IMR-90 (cell line): ENCODE data around the gene EMID1. TPM values are rescaled to one million over a fixed set of nuclear protein-coding genes. Genes with fewer than 3 reads are reported as not detected.

Source experiments
- ATAC-seq: fragments of 200-7000 bp; cut with Tn5 transposase; 2 replicates; pipeline ENCODE4 v1.9.1; 2020; ENCODE audit warnings: low read depth, mild to moderate bottlenecking, moderate library complexity
- BruUV-seq: library from RNA; stranded (reverse); fragments of 400-500 nt; replicated peaks from 2 replicates; lab custom pipeline; 2021; lab: Mats Ljungman, UMichigan
- CTCF ChIA-PET: fragments of 300-600 bp; formaldehyde crosslinking; extraction: SDS; loops from one replicate; lab custom pipeline; 2021; ENCODE audit warnings: antibody characterized with exemption; lab: Yijun Ruan, JAX
- POLR2A ChIA-PET: fragments of 300-600 bp; sonication (Branson Sonifier 250); formaldehyde crosslinking; loops from one replicate; lab custom pipeline; 2022; ENCODE audit warnings: antibody characterized with exemption; ENCODE audit not compliant: unreplicated experiment; lab: Charles Lee
- DNase-seq: peaks from one replicate; pipeline ENCODE4 v3.0.0; 2013
- H2AFZ ChIP-seq: replicated peaks from 2 replicates; pipeline ENCODE3; 2013; ENCODE audit warnings: low read length, mild to moderate bottlenecking; ENCODE audit not compliant: poor library complexity
- H2AK5ac ChIP-seq: 2 replicates; pipeline ENCODE4 v1.6.1; 2013; ENCODE audit warnings: low read depth, low read length, inconsistent platforms
- H2AK9ac ChIP-seq: replicated peaks from 2 replicates; pipeline ENCODE3; 2013; ENCODE audit warnings: mild to moderate bottlenecking, low read depth, low read length, moderate library complexity; ENCODE audit not compliant: poor library complexity
- H2BK120ac ChIP-seq: 2 replicates; pipeline ENCODE4 v1.6.1; 2013; ENCODE audit warnings: low read depth, low read length, inconsistent platforms
- H2BK15ac ChIP-seq: 3 replicates; pipeline ENCODE4 v1.6.1; 2013; ENCODE audit warnings: low read depth, low read length, inconsistent platforms
- H2BK20ac ChIP-seq: 2 replicates; pipeline ENCODE4 v1.6.1; 2013; ENCODE audit warnings: low read depth, mild to moderate bottlenecking, inconsistent platforms, low read length, moderate library complexity
- H2BK5ac ChIP-seq: 2 replicates; pipeline ENCODE4 v1.6.1; 2013; ENCODE audit warnings: mild to moderate bottlenecking, low read depth, low read length, inconsistent platforms; ENCODE audit not compliant: poor library complexity, severe bottlenecking
- H3K14ac ChIP-seq: replicated peaks from 2 replicates; pipeline ENCODE4 v1.6.1; 2013; ENCODE audit warnings: low read depth, low read length, inconsistent platforms
- H3K18ac ChIP-seq: 2 replicates; pipeline ENCODE4 v1.6.1; 2013; ENCODE audit warnings: low read depth, low read length, control low read depth
- H3K23ac ChIP-seq: 2 replicates; pipeline ENCODE4 v1.6.1; 2013; ENCODE audit warnings: low read depth, low read length, inconsistent platforms
- H3K27ac ChIP-seq: 2 replicates; pipeline ENCODE4 v1.5.1; 2013; ENCODE audit warnings: mild to moderate bottlenecking, control low read depth, low read length; ENCODE audit not compliant: insufficient read depth
- H3K27me3 ChIP-seq: 2 replicates; pipeline ENCODE4 v1.6.1; 2013; ENCODE audit warnings: low read length; ENCODE audit not compliant: control insufficient read depth, insufficient read depth
- H3K36me3 ChIP-seq: 2 replicates; pipeline ENCODE4 v1.6.1; 2013; ENCODE audit warnings: low read length, mixed read lengths; ENCODE audit not compliant: control insufficient read depth, insufficient read depth
- H3K4ac ChIP-seq: 2 replicates; pipeline ENCODE4 v1.6.1; 2013; ENCODE audit warnings: low read depth, low read length, inconsistent platforms
- H3K4me1 ChIP-seq: 2 replicates; pipeline ENCODE4 v1.6.1; 2013; ENCODE audit warnings: low read length, mixed read lengths; ENCODE audit not compliant: control insufficient read depth, insufficient read depth
- H3K4me2 ChIP-seq: 2 replicates; pipeline ENCODE4 v1.6.1; 2013; ENCODE audit warnings: low read depth, mild to moderate bottlenecking, control low read depth, low read length, moderate library complexity
- H3K4me3 ChIP-seq: 2 replicates; pipeline ENCODE4 v1.5.1; 2013; ENCODE audit warnings: low read depth, mild to moderate bottlenecking, control low read depth, low read length, moderate library complexity; ENCODE audit not compliant: insufficient read depth
- H3K56ac ChIP-seq: 2 replicates; pipeline ENCODE4 v1.6.1; 2013; ENCODE audit warnings: low read length, inconsistent platforms; ENCODE audit not compliant: insufficient read depth; ENCODE audit errors: extremely low read depth
- H3K79me1 ChIP-seq, 2 experiments: 2 replicates each; pipeline ENCODE4 v1.6.1; 2013; ENCODE audit warnings: low read length in 2 of 2, inconsistent platforms in 1 of 2, low read depth in 1 of 2
- H3K9ac ChIP-seq: 2 replicates; pipeline ENCODE4 v1.6.1; 2013; ENCODE audit warnings: low read depth, low read length, control low read depth
- H3K9me1 ChIP-seq: 2 replicates; pipeline ENCODE4 v1.6.1; 2013; ENCODE audit warnings: low read length, inconsistent platforms; ENCODE audit not compliant: insufficient read depth
- H3K9me3 ChIP-seq: 2 replicates; pipeline ENCODE4 v1.6.1; 2013; ENCODE audit warnings: low read length; ENCODE audit not compliant: control insufficient read depth, insufficient read depth
- H4K20me1 ChIP-seq: 2 replicates; pipeline ENCODE4 v1.6.1; 2013; ENCODE audit warnings: low read length, inconsistent platforms; ENCODE audit not compliant: insufficient read depth
- H4K5ac ChIP-seq: 2 replicates; pipeline ENCODE4 v1.6.1; 2013; ENCODE audit warnings: mild to moderate bottlenecking, low read depth, low read length, control low read depth
- H4K8ac ChIP-seq, 2 experiments: 2 replicates each; pipeline ENCODE4 v1.6.1; 2013; ENCODE audit warnings: low read depth in 2 of 2, low read length in 2 of 2, control low read depth in 1 of 2, inconsistent platforms in 1 of 2
- H4K91ac ChIP-seq: 2 replicates; pipeline ENCODE4 v1.6.1; 2013; ENCODE audit warnings: low read depth, low read length, inconsistent platforms; ENCODE audit not compliant: insufficient read depth
- CHD1 ChIP-seq: IDR thresholded peaks from 2 replicates; pipeline ENCODE4 v1.6.1; 2012; ENCODE audit warnings: low read depth, low read length, improper control_type of control experiment
- CTCF ChIP-seq: conservative IDR thresholded peaks from 2 replicates; pipeline ENCODE4 v1.5.1; 2012; ENCODE audit warnings: mild to moderate bottlenecking, low read depth, low read length, improper control_type of control experiment
- MAFK ChIP-seq: IDR thresholded peaks from 2 replicates; pipeline ENCODE4 v1.6.1; 2012; ENCODE audit warnings: low read depth, low read length, improper control_type of control experiment
- MAZ ChIP-seq: IDR thresholded peaks from 2 replicates; pipeline ENCODE4 v1.6.1; 2012; ENCODE audit warnings: low read depth, mild to moderate bottlenecking, low read length, improper control_type of control experiment, moderate library complexity, borderline replicate concordance
- RCOR1 ChIP-seq: IDR thresholded peaks from 2 replicates; pipeline ENCODE4 v1.6.1; 2012; ENCODE audit warnings: mild to moderate bottlenecking, low read length, improper control_type of control experiment; ENCODE audit not compliant: insufficient replicate concordance
- WGBS, 2 experiments: methylation state at CpG; one replicate each; pipeline versions ENCODE4 v1.1.5 to v1.1.7; 2013; ENCODE audit warnings: missing lambda C conversion rate in 2 of 2; ENCODE audit not compliant: insufficient read length in 1 of 2; ENCODE audit errors: extremely low coverage in 2 of 2; 5-methylcytosine and 5-hydroxymethylcytosine counted together
- dilution Hi-C: fragments of 300-500 bp; cut with HindIII; formaldehyde crosslinking; loops from one replicate; pipeline ENCODE4 v1.14.3; 2018; ENCODE audit warnings: low sequenced_read_pairs; ENCODE audit not compliant: unreplicated experiment
- in situ Hi-C: fragments of 300-500 bp; cut with MboI; formaldehyde crosslinking; loops from 3 replicates; pipeline ENCODE4 v1.14.3; 2019; ENCODE audit warnings: low sequenced_read_pairs, inconsistent platforms, mixed read lengths
- intact Hi-C: fragments of 100-400 bp; cut with micrococcal nuclease; formaldehyde crosslinking; loops from 2 replicates; pipeline ENCODE4 v1.10.0; 2022
- polyA plus RNA-seq, 3 experiments: library from polyadenylated mRNA; depleted of rRNA; stranded (reverse); fragments of >200 nt; gene quantifications; 2 replicates each; pipeline ENCODE4 v1.2.3, GENCODE V29; 2012; ENCODE audit warnings: low replicate concordance in 1 of 3
- total RNA-seq: library from RNA; depleted of rRNA; stranded (reverse); fragments of >200 nt; gene quantifications from 2 replicates; pipeline ENCODE4 v1.2.3, GENCODE V29; 2012

Gene EMID1
- total and polyA plus RNA-seq, 2 of the 4 experiments (the other 2 are of a cell fraction): 0.54 to 1.3 TPM

- TF ChIP-seq CHD1 (no peak), MAFK (no peak)
Measured at GRCh38 chr22:29268511-29269229, 63.0 kb downstream of the EMID1 start (continued).

- H3K9me3 ChIP-seq: no peaks in the 10 kb centered on the region
- H3K9me1 ChIP-seq: peaks cover 16% of the 10 kb centered on the region
- intact Hi-C loops: no loop called here
- no peak overlapping the region for H4K91ac ChIP-seq
- no peak overlapping the region for H2AFZ ChIP-seq
- peaks cover 58% of the 10 kb centered on the region for H4K20me1 ChIP-seq
- no CpG with 5 or more reads among the region's 14 CpGs for WGBS, 2 experiments
- no TSS peak for BruUV-seq
- TF ChIP-seq MAFK (no peak), MAZ (no peak), RCOR1 (no peak), CTCF (no peak)
- peak overlapping the region; percentile 92 for H3K4me2 ChIP-seq
- H4K8ac ChIP-seq: peak overlapping the region in 1 of 2 experiments; percentile 74; a peak in 2 of 4 replicates
- no peak overlapping the region for H3K18ac ChIP-seq
- ATAC-seq (no peak), DNase-seq (no peak)
- in situ Hi-C loops: no loop called here
- H3K9ac ChIP-seq: peak overlapping the region; percentile 99
- no peak overlapping the region for H2BK5ac ChIP-seq
- peak overlapping the region; percentile 100 for H3K56ac ChIP-seq
- H3K27me3 ChIP-seq: no peaks in the 10 kb centered on the region
- peaks cover 15 to 57% of the 10 kb centered on the region in 2 experiments for H3K79me1 ChIP-seq
- no peak overlapping the region for H2BK20ac ChIP-seq
- H3K27ac ChIP-seq: peak overlapping the region; percentile 98
- H3K4ac ChIP-seq: peak overlapping the region; percentile 95; the same call in 1 of the 2 replicates
- dilution Hi-C loops: no loop called here
- H2AK5ac ChIP-seq: peak overlapping the region; percentile 88; the same call in 1 of the 2 replicates
- H2AK9ac ChIP-seq: peak overlapping the region; percentile 62
- no peak overlapping the region for H4K5ac ChIP-seq
- ChIA-PET POLR2A (no interaction called here), CTCF (no interaction called here)
- H3K36me3 ChIP-seq: peaks cover 23% of the 10 kb centered on the region
- peaks cover 17% of the 10 kb centered on the region for H3K4me1 ChIP-seq
- H3K14ac ChIP-seq: peak overlapping the region; percentile 70
- no peak overlapping the region for H2BK15ac ChIP-seq
- peak overlapping the region; percentile 77 for H3K23ac ChIP-seq
- peak overlapping the region; percentile 75 for H3K4me3 ChIP-seq
- H2BK120ac ChIP-seq: no peak overlapping the region
Measured at GRCh38 chr22:29269230-29269604, 63.5 kb downstream of the EMID1 start.
